Fibroblast of pulmonary artery (primary cell): ENCODE results near the gene ERF.

ENCODE experiments used
- DNase-seq: peaks from one replicate; pipeline ENCODE4 v3.0.0-alpha.2; 2010; ENCODE audit warnings: low read depth
- H3K4me3 ChIP-seq: replicated peaks from 2 replicates; pipeline ENCODE4 v1.5.1; 2011; ENCODE audit warnings: low read depth, mild to moderate bottlenecking, control low read depth, low read length, moderate library complexity
- TF ChIP-seq, protein P1 (sequence below): IDR thresholded peaks from 2 replicates; pipeline ENCODE4 v1.5.1; 2011; ENCODE audit warnings: mild to moderate bottlenecking, control low read depth, low read length, inconsistent platforms; ENCODE audit errors: missing control alignments

Gene ERF

DNA sequence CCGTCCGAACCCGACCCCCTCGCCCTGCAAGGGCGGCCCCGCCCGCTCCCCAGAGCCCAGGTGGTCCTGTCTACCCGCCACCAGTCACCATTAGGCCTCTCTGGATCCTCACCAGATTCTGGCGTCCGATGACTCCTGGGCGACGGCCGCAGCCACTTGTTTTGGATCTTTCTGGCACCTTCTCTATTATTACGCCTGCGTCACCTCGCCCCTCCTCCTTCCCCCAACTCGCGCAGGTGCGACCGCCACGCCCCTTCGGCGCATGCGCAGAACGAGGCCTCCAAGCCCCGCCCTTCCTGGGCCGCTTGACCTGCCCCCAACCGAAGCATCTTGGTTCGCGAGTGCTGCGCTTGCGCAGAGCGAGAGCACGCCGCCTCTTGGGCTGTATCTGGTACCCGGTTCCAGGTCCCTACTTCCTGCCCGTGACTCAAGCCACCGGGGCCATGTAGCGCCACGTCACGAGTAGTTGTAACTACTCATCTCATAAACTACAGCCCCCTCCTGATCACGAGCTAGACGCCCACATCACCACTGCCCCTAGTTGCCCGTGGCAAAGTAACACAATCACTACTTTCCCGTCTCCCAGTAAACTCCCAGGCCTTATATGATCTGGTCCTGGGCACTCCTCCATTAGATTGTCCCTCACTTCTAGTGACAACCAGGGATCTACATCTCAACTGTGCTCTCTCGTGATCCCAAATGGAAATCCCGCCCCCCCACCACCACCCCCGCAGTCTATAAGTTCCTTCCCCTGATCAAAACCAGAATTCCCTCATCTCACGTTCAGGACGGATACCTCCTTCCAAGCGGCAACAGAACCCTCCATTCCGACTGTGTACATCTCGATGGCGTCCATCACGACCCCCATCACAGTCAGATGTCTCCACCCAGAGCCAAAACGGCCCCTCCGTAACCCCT lies 37.1 kb downstream of the ERF start, which contains the start of gene DEDD2:
Gene DEDD2, minus strand, starts transcription at position 158 of the 918 bp plus-strand sequence. CDS start 670 bp downstream, outside the sequence.
- peak; percentile 97 for DNase-seq
- TF ChIP-seq, protein P1, sequence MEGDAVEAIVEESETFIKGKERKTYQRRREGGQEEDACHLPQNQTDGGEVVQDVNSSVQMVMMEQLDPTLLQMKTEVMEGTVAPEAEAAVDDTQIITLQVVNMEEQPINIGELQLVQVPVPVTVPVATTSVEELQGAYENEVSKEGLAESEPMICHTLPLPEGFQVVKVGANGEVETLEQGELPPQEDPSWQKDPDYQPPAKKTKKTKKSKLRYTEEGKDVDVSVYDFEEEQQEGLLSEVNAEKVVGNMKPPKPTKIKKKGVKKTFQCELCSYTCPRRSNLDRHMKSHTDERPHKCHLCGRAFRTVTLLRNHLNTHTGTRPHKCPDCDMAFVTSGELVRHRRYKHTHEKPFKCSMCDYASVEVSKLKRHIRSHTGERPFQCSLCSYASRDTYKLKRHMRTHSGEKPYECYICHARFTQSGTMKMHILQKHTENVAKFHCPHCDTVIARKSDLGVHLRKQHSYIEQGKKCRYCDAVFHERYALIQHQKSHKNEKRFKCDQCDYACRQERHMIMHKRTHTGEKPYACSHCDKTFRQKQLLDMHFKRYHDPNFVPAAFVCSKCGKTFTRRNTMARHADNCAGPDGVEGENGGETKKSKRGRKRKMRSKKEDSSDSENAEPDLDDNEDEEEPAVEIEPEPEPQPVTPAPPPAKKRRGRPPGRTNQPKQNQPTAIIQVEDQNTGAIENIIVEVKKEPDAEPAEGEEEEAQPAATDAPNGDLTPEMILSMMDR = no peak
- H3K4me3 ChIP-seq = peak within 1 kb of the TSS; percentile 96

DNA sequence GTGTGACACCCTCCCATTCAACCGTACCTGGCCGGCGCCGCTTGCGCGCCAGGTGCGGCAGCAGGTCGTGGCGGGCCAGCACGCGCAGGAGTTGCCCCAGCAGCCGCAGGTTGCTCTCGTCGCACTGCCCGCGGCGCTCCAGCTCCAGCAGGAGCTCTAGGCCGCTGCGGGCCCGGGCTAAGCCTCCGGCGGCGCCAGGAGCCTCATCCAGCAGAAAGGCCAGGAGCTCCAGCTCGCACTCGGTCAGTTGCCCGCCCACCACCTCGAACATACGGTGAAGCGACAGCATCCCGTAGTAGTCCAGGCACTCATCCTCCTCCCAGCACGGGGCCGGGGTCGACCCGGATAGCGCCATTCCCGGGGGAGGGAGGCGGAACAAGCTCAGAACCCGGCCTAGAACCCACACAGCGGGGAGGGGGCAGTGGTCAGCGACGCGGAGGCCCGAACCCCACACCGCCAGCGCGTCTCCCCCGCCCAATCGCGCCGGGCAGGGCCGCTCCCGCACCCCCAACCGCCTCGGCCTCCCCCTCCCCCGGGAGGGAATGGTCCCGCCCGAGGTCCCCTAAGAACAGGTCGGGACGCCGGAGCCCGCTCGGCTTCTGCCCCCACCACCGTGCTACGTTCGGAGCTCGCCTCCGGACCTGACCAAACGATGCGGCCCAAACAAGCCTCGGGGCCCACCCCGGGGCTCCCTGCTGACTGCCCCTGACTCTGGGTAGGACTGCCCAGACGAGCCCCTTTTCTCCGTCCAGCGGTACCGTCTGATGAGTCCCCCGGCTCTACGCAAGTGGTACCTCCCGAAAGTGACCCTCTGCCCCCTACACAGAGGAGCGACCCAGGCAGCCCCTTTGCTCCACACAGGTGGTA lies 38.0 kb downstream of the ERF start:
- TF ChIP-seq, protein P1 = no peak
- peak overlapping the region; percentile 96 for H3K4me3 ChIP-seq
- DNase-seq = peak; percentile 24

DNA sequence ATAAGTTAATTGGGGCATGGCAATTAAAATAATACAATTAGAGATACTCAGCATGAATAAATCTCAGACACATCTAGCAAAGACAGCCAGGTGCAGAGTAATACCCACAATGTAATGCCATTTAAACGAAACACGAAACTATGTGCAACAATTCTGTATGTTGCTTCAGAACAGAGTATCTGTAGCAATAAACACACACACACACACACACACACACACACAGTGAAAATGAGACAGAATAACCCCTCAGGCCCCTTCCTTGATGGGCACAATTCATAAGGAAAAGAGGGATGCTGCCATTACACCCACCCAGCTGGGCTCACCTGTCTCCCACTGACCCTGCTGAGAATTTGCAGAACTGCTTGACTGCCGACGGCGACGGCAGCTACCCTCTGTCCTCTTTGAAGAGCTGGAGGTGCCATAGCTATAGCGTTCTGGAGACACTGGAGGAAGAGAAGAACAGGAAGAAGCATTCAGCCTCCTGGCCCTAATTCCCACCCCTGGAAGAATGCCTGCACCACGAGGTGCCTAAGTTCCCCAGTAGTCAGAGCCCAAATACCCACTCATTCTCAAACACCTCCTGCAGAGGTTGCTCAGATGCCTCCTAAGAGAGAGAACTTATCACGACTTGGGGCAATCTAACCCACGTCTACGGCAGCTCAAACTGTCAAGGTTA lies 40.0 kb downstream of the ERF start:
- no peak for DNase-seq
- TF ChIP-seq, protein P1 = no peak
- no peak overlapping the region for H3K4me3 ChIP-seq

GRCh38 chr19:42212886-42213285 lies 42.0 kb downstream of the ERF start:
- DNase-seq = no peak
- TF ChIP-seq, protein P1 = no peak
- no peak overlapping the region for H3K4me3 ChIP-seq

- no peak for DNase-seq
- no peak overlapping the region for H3K4me3 ChIP-seq
- TF ChIP-seq, protein P1 = no peak
Measured at GRCh38 chr19:42208612-42209011, 46.3 kb downstream of the ERF start.

- TF ChIP-seq, protein P1 = no peak
- DNase-seq = peak; percentile 71
- H3K4me3 ChIP-seq = no peak overlapping the region
Measured at GRCh38 chr19:42207767-42208271, 47.1 kb downstream of the ERF start.
